Posterior vena cava (tissue), 2 donors: ENCODE data around the gene ZNF333. TPM values are rescaled to one million over a fixed set of nuclear protein-coding genes. Genes with fewer than 3 reads are reported as not detected.
"Not testable (repeated sequence)": the region's sequence is repeated elsewhere in the genome, so short reads cannot be mapped to it uniquely, and the experiment has no call there.

Source experiments
- DNase-seq: peaks from one replicate; pipeline ENCODE4 v3.0.0-alpha.2; 2020; ENCODE audit warnings: low spot score
- intact Hi-C, 2 donors: fragments of 100-400 bp; cut with DNase I; formaldehyde crosslinking; loops; one replicate each; pipeline versions ENCODE4 v1.14.1 to v1.14.2; 2022 to 2023
- total RNA-seq, 2 donors: library from RNA; stranded (reverse); fragmentation: NEBNext Ultra II Directional; extraction: Animal tissue kit (Norgen Biotek cat#: 25700); gene quantifications; one replicate each; pipeline ENCODE4 v1.2.1, GENCODE V29; 2021
- donor health status: DM: yes; HTN: yes; CAD: no.
- donor health status: DM: yes; HTN: yes; CAD: no.

ZNF333 gene
- total RNA-seq, 2 donors from 2014 or later, result 17.5 to 20.3 TPM

- intact Hi-C loops, DNase-seq: not testable (repeated sequence)
Measured at GRCh38 chr19:14780622-14781225, 90.9 kb downstream of the ZNF333 start.

- intact Hi-C loops, result not testable (repeated sequence)
Measured at GRCh38 chr19:14781713-14782536, 92.1 kb downstream of the ZNF333 start.

GRCh38 chr19:14782626-14783409, 93.0 kb downstream of the ZNF333 start:
- intact Hi-C loops, result no loop called here
- no peak for DNase-seq

More at GRCh38 chr19:14781713-14782536, 92.1 kb downstream of the ZNF333 start:
- not testable (repeated sequence) for DNase-seq

Other genes with a start within 250 kb of the ZNF333 start
- gene PTGER1, start 214.7 kb upstream of the ZNF333 start, total RNA-seq, result 1 to 10 TPM in 1 of 2 donors, under 1 TPM in 1; 0.95 to 1.6 TPM
- gene GIPC1, start 193.9 kb upstream of the ZNF333 start, total RNA-seq, result 10 to 100 TPM; 43.5 to 46.1 TPM
- gene DNAJB1, start 171.7 kb upstream of the ZNF333 start, total RNA-seq, result 10 to 100 TPM; 56.2 to 63.2 TPM
- gene TECR, start 160.5 kb upstream of the ZNF333 start, total RNA-seq, result 10 to 100 TPM; 36.8 to 56.6 TPM
- gene NDUFB7, start 118.0 kb upstream of the ZNF333 start, total RNA-seq, result 100 to 1,000 TPM; 157 to 177 TPM
- under 1 TPM in 1 of 2 donors, not detected in 1; 0.42 TPM for gene CLEC17A, start 107.0 kb upstream of the ZNF333 start, total RNA-seq
- gene ADGRE3, start 15.2 kb upstream of the ZNF333 start, total RNA-seq, result under 1 TPM in 1 of 2 donors, not detected in 1; 0.23 TPM
- 1 to 10 TPM; 4.0 to 4.3 TPM for gene ADGRE2, start 88.5 kb downstream of the ZNF333 start, total RNA-seq
- not detected for gene OR7A5, start 145.1 kb downstream of the ZNF333 start, total RNA-seq
- gene OR7C1, start 145.1 kb downstream of the ZNF333 start, total RNA-seq, result not detected
- gene OR7A10, start 158.9 kb downstream of the ZNF333 start, total RNA-seq, result not detected
- not detected for gene OR7A17, start 196.1 kb downstream of the ZNF333 start, total RNA-seq